ENCODE results near the gene TEX35. TPM values are rescaled to one million over a fixed set of nuclear protein-coding genes. Genes with fewer than 3 reads are reported as not detected.
A peak's percentile ranks its signal among the peaks of the same experiment; 100 is the strongest.
"Not testable (repeated sequence)": the region's sequence is repeated elsewhere in the genome, so short reads cannot be mapped to it uniquely, and the experiment has no call there.

TEX35 gene
- total and polyA plus RNA-seq, 4 donors = not detected

DNA sequence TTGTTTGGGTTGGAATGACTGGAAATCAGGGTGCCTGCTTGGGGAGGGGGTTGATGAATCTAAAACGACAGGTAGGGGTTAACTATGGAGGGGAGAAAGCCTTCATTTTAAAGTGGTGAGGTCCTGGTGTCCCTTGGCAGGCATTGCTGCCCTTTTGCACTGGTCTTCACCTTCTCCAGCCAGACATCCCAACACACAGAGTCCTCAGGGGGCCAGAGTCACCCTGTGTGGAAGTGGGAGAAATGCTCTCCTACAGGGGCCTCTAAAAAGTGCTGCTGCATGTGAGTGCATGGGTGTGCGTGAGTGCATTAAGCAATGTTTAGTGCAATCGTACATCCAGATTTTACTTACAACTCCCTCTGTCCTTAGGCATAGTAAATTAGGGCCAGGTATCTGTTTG, 39.0 kb downstream of the TEX35 start:
- intact Hi-C loops (cut with DNase I) = no loop called here
- Histone ChIP-seq H3K4me1 (ENCODE audit: control insufficient read depth in 1 of 2, insufficient read depth in 2 of 2, low read length in 2 of 2) (no peaks in the 10 kb centered on the region), H3K36me3 (ENCODE audit: control insufficient read depth in 1 of 2, insufficient read depth in 2 of 2, low read length in 1 of 2) (no peaks in the 10 kb centered on the region), H3K4me3 (ENCODE audit: low read length in 2 of 2) (no peak overlapping the region), H3K27me3 (ENCODE audit: control insufficient read depth in 1 of 2, insufficient read depth in 2 of 2, low read length in 1 of 2) (no peaks in the 10 kb centered on the region), H3K9me3 (ENCODE audit: control insufficient read depth, low read length) (no peaks in the 10 kb centered on the region), H3K27ac (ENCODE audit: low read depth in 1 of 2, low read length in 2 of 2) (no peak overlapping the region)
- DNase-seq (no peak), ATAC-seq (ENCODE audit: low FRiP score) (no peak)
- 81 to 82% methylated on average over 3 of the region's 3 CpGs for WGBS, 2 donors

DNA sequence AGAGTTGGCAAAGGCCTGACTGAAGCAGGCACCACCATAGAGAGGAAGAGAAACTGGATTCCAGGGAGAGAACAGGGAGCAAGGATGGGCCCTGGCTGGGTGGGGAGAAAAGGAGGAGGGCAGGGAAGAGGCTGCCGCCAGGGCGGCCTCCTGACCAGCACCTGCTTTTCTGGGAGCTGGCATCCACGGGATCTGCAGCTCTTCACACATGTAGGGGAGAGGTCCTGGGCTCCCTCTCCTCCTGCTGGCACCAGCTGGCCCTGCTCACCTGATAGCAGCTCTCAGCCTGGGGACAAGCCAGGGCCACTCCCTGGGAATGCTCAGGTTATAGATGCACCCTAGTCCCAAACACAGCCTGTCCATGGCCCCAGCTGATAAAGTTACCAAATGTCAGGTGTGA, 39.9 kb downstream of the TEX35 start:
- Histone ChIP-seq H3K36me3 (ENCODE audit: control insufficient read depth in 1 of 2, insufficient read depth in 2 of 2, low read length in 1 of 2) (no peaks in the 10 kb centered on the region), H3K27me3 (ENCODE audit: control insufficient read depth in 1 of 2, insufficient read depth in 2 of 2, low read length in 1 of 2) (no peaks in the 10 kb centered on the region), H3K4me1 (ENCODE audit: control insufficient read depth in 1 of 2, insufficient read depth in 2 of 2, low read length in 2 of 2) (no peaks in the 10 kb centered on the region), H3K9me3 (ENCODE audit: control insufficient read depth, low read length) (no peaks in the 10 kb centered on the region), H3K27ac (ENCODE audit: low read depth in 1 of 2, low read length in 2 of 2) (no peak overlapping the region), H3K4me3 (ENCODE audit: low read length in 2 of 2) (no peak overlapping the region)
- intact Hi-C loops (cut with DNase I) = no loop called here
- DNase-seq = no peak
- WGBS, 2 donors = 92% methylated on average over 3 of the region's 3 CpGs
- ATAC-seq (ENCODE audit: low FRiP score) = no peak

GRCh38 chr1:178554351-178554750, 41.4 kb downstream of the TEX35 start:
- H3K27ac ChIP-seq (ENCODE audit: low read depth in 1 of 2, low read length in 2 of 2); H3K27me3 ChIP-seq (ENCODE audit: control insufficient read depth in 1 of 2, insufficient read depth in 2 of 2, low read length in 1 of 2); H3K4me3 ChIP-seq (ENCODE audit: low read length in 2 of 2); H3K4me1 ChIP-seq (ENCODE audit: control insufficient read depth in 1 of 2, insufficient read depth in 2 of 2, low read length in 2 of 2); DNase-seq; intact Hi-C loops (cut with DNase I); H3K9me3 ChIP-seq (ENCODE audit: control insufficient read depth, low read length); ATAC-seq (ENCODE audit: low FRiP score); H3K36me3 ChIP-seq (ENCODE audit: control insufficient read depth in 1 of 2, insufficient read depth in 2 of 2, low read length in 1 of 2): not testable (repeated sequence)
- 95 to 97% methylated on average over 5 of the region's 5 CpGs for WGBS, 2 donors

DNA sequence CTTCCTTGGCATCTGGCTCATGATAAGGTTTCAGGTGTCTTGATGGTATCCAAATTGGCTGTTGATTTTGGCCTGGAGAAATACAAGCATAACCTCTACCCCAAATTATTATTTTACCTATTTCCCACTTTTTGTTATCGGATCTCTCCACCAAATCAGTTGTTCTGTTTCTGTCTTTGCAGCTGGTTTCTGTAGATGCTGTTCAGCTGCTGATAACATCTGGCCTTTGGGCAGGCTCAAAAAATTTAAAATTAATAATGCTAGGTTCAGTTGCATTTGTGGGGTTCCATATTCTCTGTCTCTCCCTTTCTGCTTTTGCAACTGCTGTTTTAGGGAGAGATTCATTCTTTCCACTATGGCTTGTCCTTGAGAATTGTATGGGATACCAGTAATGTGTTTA, 42.7 kb downstream of the TEX35 start:
- H3K9me3 ChIP-seq (ENCODE audit: control insufficient read depth, low read length); H3K27ac ChIP-seq (ENCODE audit: low read depth in 1 of 2, low read length in 2 of 2); H3K27me3 ChIP-seq (ENCODE audit: control insufficient read depth in 1 of 2, insufficient read depth in 2 of 2, low read length in 1 of 2); DNase-seq; ATAC-seq (ENCODE audit: low FRiP score); H3K36me3 ChIP-seq (ENCODE audit: control insufficient read depth in 1 of 2, insufficient read depth in 2 of 2, low read length in 1 of 2); intact Hi-C loops (cut with DNase I); H3K4me3 ChIP-seq (ENCODE audit: low read length in 2 of 2); H3K4me1 ChIP-seq (ENCODE audit: control insufficient read depth in 1 of 2, insufficient read depth in 2 of 2, low read length in 2 of 2): not testable (repeated sequence)
- WGBS, 2 donors = 98 to 100% methylated on average over 1 of the region's 1 CpG

GRCh38 chr1:178558816-178559215, 45.9 kb downstream of the TEX35 start:
- H3K27ac ChIP-seq (ENCODE audit: low read depth in 1 of 2, low read length in 2 of 2); intact Hi-C loops (cut with DNase I); H3K36me3 ChIP-seq (ENCODE audit: control insufficient read depth in 1 of 2, insufficient read depth in 2 of 2, low read length in 1 of 2); H3K4me1 ChIP-seq (ENCODE audit: control insufficient read depth in 1 of 2, insufficient read depth in 2 of 2, low read length in 2 of 2); DNase-seq; H3K4me3 ChIP-seq (ENCODE audit: low read length in 2 of 2); ATAC-seq (ENCODE audit: low FRiP score); H3K27me3 ChIP-seq (ENCODE audit: control insufficient read depth in 1 of 2, insufficient read depth in 2 of 2, low read length in 1 of 2); H3K9me3 ChIP-seq (ENCODE audit: control insufficient read depth, low read length): not testable (repeated sequence)
- 13% methylated on average over 5 of the region's 5 CpGs for WGBS, 2 donors

- Histone ChIP-seq H3K27ac (ENCODE audit: low read depth in 1 of 2, low read length in 2 of 2) (no peak overlapping the region), H3K27me3 (ENCODE audit: control insufficient read depth in 1 of 2, insufficient read depth in 2 of 2, low read length in 1 of 2) (no peaks in the 10 kb centered on the region), H3K4me1 (ENCODE audit: control insufficient read depth in 1 of 2, insufficient read depth in 2 of 2, low read length in 2 of 2) (no peaks in the 10 kb centered on the region), H3K36me3 (ENCODE audit: control insufficient read depth in 1 of 2, insufficient read depth in 2 of 2, low read length in 1 of 2) (no peaks in the 10 kb centered on the region), H3K4me3 (ENCODE audit: low read length in 2 of 2) (no peak overlapping the region), H3K9me3 (ENCODE audit: control insufficient read depth, low read length) (no peaks in the 10 kb centered on the region)
- DNase-seq = peak in 1 of 2 donors; percentile 22
- WGBS, 2 donors = 85 to 87% methylated on average over 8 of the region's 8 CpGs
- intact Hi-C loops (cut with DNase I) = no loop called here
- ATAC-seq (ENCODE audit: low FRiP score) = no peak
These were observed 48.0 kb downstream of the TEX35 start for GRCh38 chr1:178560871-178561376.

DNA sequence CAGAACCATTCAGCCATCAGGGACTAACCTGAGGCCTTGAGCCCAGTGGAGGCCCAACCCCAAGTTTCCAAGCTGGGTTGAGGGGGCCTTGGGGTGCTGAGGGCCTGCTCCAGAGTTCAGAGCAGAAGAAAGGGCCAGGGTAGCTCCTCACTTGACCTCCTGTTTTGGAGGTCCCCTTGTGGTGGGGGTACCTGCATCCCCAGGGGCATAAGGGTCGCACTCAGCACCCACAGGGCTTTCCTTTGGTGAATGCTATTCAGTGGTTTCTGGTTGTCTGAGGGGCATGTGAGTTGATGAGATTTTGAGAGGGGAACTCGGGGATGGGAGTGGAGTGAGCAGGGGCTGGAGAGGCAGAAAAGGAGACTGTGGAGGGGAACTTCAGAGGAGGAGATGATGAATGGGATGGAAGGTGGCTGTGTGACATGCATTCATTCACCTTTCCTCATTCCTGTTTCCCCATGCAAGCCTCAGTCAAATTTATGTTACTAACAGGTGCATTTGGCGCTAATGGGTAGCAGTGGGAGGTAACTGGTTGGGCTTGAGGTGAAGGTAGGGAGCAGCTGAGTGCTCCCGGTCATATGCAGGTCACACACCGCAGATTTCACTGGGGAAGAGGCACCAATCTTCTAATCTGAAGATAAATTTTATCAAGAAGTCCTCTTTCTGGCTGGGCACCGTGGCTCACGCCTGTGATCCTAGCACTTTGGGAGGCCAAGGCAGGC, 50.4 kb downstream of the TEX35 start:
- WGBS, 2 donors = 95 to 96% methylated on average over 7 of the region's 7 CpGs
- H3K27me3 ChIP-seq (ENCODE audit: control insufficient read depth in 1 of 2, insufficient read depth in 2 of 2, low read length in 1 of 2) = no peaks in the 10 kb centered on the region
- H3K9me3 ChIP-seq (ENCODE audit: control insufficient read depth, low read length) = peaks cover 3% of the 10 kb centered on the region
- H3K27ac ChIP-seq (ENCODE audit: low read depth in 1 of 2, low read length in 2 of 2) = no peak overlapping the region
- no peaks in the 10 kb centered on the region for H3K36me3 ChIP-seq (ENCODE audit: control insufficient read depth in 1 of 2, insufficient read depth in 2 of 2, low read length in 1 of 2)
- ATAC-seq (ENCODE audit: low FRiP score) (no peak), DNase-seq (peak in 1 of 2 donors; percentile 34)
- H3K4me3 ChIP-seq (ENCODE audit: low read length in 2 of 2) = no peak overlapping the region
- H3K4me1 ChIP-seq (ENCODE audit: control insufficient read depth in 1 of 2, insufficient read depth in 2 of 2, low read length in 2 of 2) = no peaks in the 10 kb centered on the region
- intact Hi-C loops (cut with DNase I) = no loop called here

DNA sequence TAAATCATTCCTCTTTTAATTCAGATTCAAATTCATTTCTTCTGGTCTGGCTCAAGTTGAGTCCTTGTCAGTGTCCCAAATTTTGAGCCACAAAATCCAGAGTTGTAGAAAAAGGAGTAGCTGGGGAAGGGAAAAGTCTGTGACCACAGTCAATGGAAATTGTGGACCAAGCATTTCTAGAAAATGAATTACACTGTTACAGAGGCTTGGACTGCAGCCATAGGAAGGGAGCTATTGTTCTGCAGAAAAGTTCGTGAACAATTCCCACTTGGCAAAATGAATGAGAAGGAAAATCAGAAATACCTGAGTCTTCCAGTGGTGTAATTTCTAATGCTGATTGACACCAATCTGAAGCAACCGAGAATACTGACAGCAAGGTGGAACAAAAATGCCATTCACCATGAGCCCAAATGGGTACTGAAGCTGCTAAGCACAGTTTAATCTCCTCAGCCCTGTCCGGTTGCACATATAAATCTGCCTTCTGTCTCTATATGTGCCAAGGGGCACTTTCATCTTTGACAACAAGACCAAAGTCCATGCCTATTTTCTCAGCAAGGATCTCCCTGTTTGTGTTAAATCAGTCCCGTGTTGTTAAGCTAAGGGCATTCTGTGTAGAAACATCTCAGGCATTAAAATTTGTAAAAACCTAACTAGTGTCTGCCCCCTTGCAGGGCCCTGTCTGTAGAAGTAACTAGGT, 51.3 kb downstream of the TEX35 start:
- no peak for DNase-seq
- Histone ChIP-seq H3K9me3 (ENCODE audit: control insufficient read depth, low read length) (peaks cover 3% of the 10 kb centered on the region), H3K36me3 (ENCODE audit: control insufficient read depth in 1 of 2, insufficient read depth in 2 of 2, low read length in 1 of 2) (no peaks in the 10 kb centered on the region), H3K27ac (ENCODE audit: low read depth in 1 of 2, low read length in 2 of 2) (no peak overlapping the region), H3K4me1 (ENCODE audit: control insufficient read depth in 1 of 2, insufficient read depth in 2 of 2, low read length in 2 of 2) (no peaks in the 10 kb centered on the region), H3K27me3 (ENCODE audit: control insufficient read depth in 1 of 2, insufficient read depth in 2 of 2, low read length in 1 of 2) (no peaks in the 10 kb centered on the region), H3K4me3 (ENCODE audit: low read length in 2 of 2) (no peak overlapping the region)
- intact Hi-C loops (cut with DNase I) = no loop called here
- 56 to 57% methylated on average over 4 of the region's 4 CpGs for WGBS, 2 donors
- ATAC-seq (ENCODE audit: low FRiP score) = no peak

DNA sequence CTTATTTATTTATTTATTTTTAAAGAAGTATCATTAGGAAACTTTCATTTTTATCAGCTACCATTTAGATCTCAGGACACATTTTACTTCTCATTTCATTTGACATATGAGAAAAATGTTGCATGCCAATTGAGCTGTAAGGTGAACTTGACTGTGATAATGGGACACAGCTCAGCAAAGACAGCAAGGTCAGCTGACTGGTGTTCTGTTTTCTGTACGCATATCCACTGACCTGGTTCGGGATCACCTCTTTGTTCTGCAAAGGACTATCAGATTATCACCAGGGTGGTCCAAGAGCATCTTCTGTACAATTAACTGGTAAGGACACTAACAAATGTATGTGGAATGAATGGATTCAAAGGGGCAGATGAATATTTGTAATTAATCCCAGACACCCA, 51.9 kb downstream of the TEX35 start:
- H3K4me1 ChIP-seq (ENCODE audit: control insufficient read depth in 1 of 2, insufficient read depth in 2 of 2, low read length in 2 of 2) = no peaks in the 10 kb centered on the region
- intact Hi-C loops (cut with DNase I) = no loop called here
- H3K4me3 ChIP-seq (ENCODE audit: low read length in 2 of 2) = no peak overlapping the region
- H3K27ac ChIP-seq (ENCODE audit: low read depth in 1 of 2, low read length in 2 of 2) = no peak overlapping the region
- no peaks in the 10 kb centered on the region for H3K36me3 ChIP-seq (ENCODE audit: control insufficient read depth in 1 of 2, insufficient read depth in 2 of 2, low read length in 1 of 2)
- peaks cover 3% of the 10 kb centered on the region for H3K9me3 ChIP-seq (ENCODE audit: control insufficient read depth, low read length)
- no peaks in the 10 kb centered on the region for H3K27me3 ChIP-seq (ENCODE audit: control insufficient read depth in 1 of 2, insufficient read depth in 2 of 2, low read length in 1 of 2)
- no peak for ATAC-seq (ENCODE audit: low FRiP score)
- 75 to 91% methylated on average over 2 of the region's 2 CpGs for WGBS, 2 donors
- no peak for DNase-seq
